Measurements from ENCODE around the gene C4orf33. TPM values are rescaled to one million over a fixed set of nuclear protein-coding genes. Genes with fewer than 3 reads are reported as not detected.

Gene C4orf33
- total RNA-seq, 1 experiment from 2014 or later, result 4.7 TPM

GRCh38 chr4:129145222-129145730 lies 49.3 kb downstream of the C4orf33 start:
- TF ChIP-seq EZH2 (IDR thresholded peaks at IDR 0.05; ENCODE audit: borderline replicate concordance, low read depth, low read length, poor library complexity, severe bottlenecking), result no peak
- no peak for TF ChIP-seq CTCF (conservative IDR thresholded peaks at IDR 0.05; ENCODE audit: low read depth, low read length)
- no peak overlapping the region for H3K4me3 ChIP-seq (ENCODE audit: low read depth, low read length, poor library complexity, severe bottlenecking)
- no peaks in the 10 kb centered on the region for H3K9me3 ChIP-seq (ENCODE audit: low read depth, low read length, poor library complexity, severe bottlenecking)
- H3K36me3 ChIP-seq (ENCODE audit: insufficient read depth, low read length, poor library complexity, severe bottlenecking), result no peaks in the 10 kb centered on the region
- ChIA-PET CTCF (no interaction called here), POLR2A (ENCODE audit: low non-redundant PET) (no interaction called here)
- no peaks in the 10 kb centered on the region for H3K4me1 ChIP-seq (ENCODE audit: insufficient read depth, low read length, poor library complexity, severe bottlenecking)
- no peaks in the 10 kb centered on the region for H3K27me3 ChIP-seq (replicated peaks; ENCODE audit: insufficient read depth, low read depth, low read length, poor library complexity)
- DNase-seq (ENCODE audit: low spot score), result no peak
- H3K27ac ChIP-seq (ENCODE audit: low read depth, low read length, poor library complexity, severe bottlenecking), result no peak overlapping the region
- intact Hi-C loops (cut with micrococcal nuclease; ENCODE audit: unreplicated experiment), result no loop called here
- BruUV-seq (replicated peaks), result no TSS peak

- Histone ChIP-seq H3K9me3 (ENCODE audit: low read depth, low read length, poor library complexity, severe bottlenecking) (no peaks in the 10 kb centered on the region), H3K27ac (ENCODE audit: low read depth, low read length, poor library complexity, severe bottlenecking) (no peak overlapping the region), H3K4me1 (ENCODE audit: insufficient read depth, low read length, poor library complexity, severe bottlenecking) (no peaks in the 10 kb centered on the region), H3K27me3 (replicated peaks; ENCODE audit: insufficient read depth, low read depth, low read length, poor library complexity) (no peaks in the 10 kb centered on the region), H3K4me3 (ENCODE audit: low read depth, low read length, poor library complexity, severe bottlenecking) (no peak overlapping the region), H3K36me3 (ENCODE audit: insufficient read depth, low read length, poor library complexity, severe bottlenecking) (no peaks in the 10 kb centered on the region)
- intact Hi-C loops (cut with micrococcal nuclease; ENCODE audit: unreplicated experiment), result no loop called here
- DNase-seq (ENCODE audit: low spot score), result no peak
- POLR2A ChIA-PET (ENCODE audit: low non-redundant PET), result no interaction called here
- TF ChIP-seq EZH2 (IDR thresholded peaks at IDR 0.05; ENCODE audit: borderline replicate concordance, low read depth, low read length, poor library complexity, severe bottlenecking) (no peak), CTCF (conservative IDR thresholded peaks at IDR 0.05; ENCODE audit: low read depth, low read length) (no peak)
- BruUV-seq (replicated peaks), result no TSS peak
- CTCF ChIA-PET, result no interaction called here
Observed at GRCh38 chr4:129146639-129147038, 50.7 kb downstream of the C4orf33 start.

- no peak for DNase-seq (ENCODE audit: low spot score)
- intact Hi-C loops (cut with micrococcal nuclease; ENCODE audit: unreplicated experiment), result no loop called here
- no TSS peak for BruUV-seq (replicated peaks)
- CTCF ChIA-PET, result no interaction called here
- POLR2A ChIA-PET (ENCODE audit: low non-redundant PET), result no interaction called here
- TF ChIP-seq CTCF (conservative IDR thresholded peaks at IDR 0.05; ENCODE audit: low read depth, low read length), result no peak
- no peak for TF ChIP-seq EZH2 (IDR thresholded peaks at IDR 0.05; ENCODE audit: borderline replicate concordance, low read depth, low read length, poor library complexity, severe bottlenecking)
- Histone ChIP-seq H3K4me3 (ENCODE audit: low read depth, low read length, poor library complexity, severe bottlenecking) (no peak overlapping the region), H3K36me3 (ENCODE audit: insufficient read depth, low read length, poor library complexity, severe bottlenecking) (no peaks in the 10 kb centered on the region), H3K27me3 (replicated peaks; ENCODE audit: insufficient read depth, low read depth, low read length, poor library complexity) (no peaks in the 10 kb centered on the region), H3K27ac (ENCODE audit: low read depth, low read length, poor library complexity, severe bottlenecking) (no peak overlapping the region), H3K4me1 (ENCODE audit: insufficient read depth, low read length, poor library complexity, severe bottlenecking) (no peaks in the 10 kb centered on the region), H3K9me3 (ENCODE audit: low read depth, low read length, poor library complexity, severe bottlenecking) (no peaks in the 10 kb centered on the region)
Observed at GRCh38 chr4:129148892-129149291, 52.9 kb downstream of the C4orf33 start.

Measured in A673 (cell line).